Osteoblast (primary cell): ENCODE data around the gene LRRK1. TPM values are rescaled to one million over a fixed set of nuclear protein-coding genes. Genes with fewer than 3 reads are reported as not detected.

Experiments
- DNase-seq: peaks from one replicate; pipeline ENCODE4 v3.0.0; 2011; ENCODE audit warnings: low spot score, mixed read lengths; ENCODE audit not compliant: insufficient read length; ENCODE audit errors: missing footprints
- H2AFZ ChIP-seq: 2 replicates; pipeline ENCODE4 v1.6.0; 2011; ENCODE audit warnings: mild to moderate bottlenecking, low read length
- H3K27ac ChIP-seq: 2 replicates; pipeline ENCODE4 v1.5.1; 2011; ENCODE audit warnings: mild to moderate bottlenecking, low read depth, low read length, moderate library complexity
- H3K27me3 ChIP-seq: 2 replicates; pipeline ENCODE4 v1.6.0; 2012; ENCODE audit warnings: mild to moderate bottlenecking, control low read depth, inconsistent platforms, low read length, moderate library complexity; ENCODE audit not compliant: insufficient read depth
- H3K36me3 ChIP-seq: 2 replicates; pipeline ENCODE4 v1.5.1; 2011; ENCODE audit warnings: mild to moderate bottlenecking, low read length, control low read depth, moderate library complexity; ENCODE audit not compliant: insufficient read depth
- H3K4me1 ChIP-seq: 2 replicates; pipeline ENCODE4 v1.5.1; 2011; ENCODE audit warnings: mild to moderate bottlenecking, low read length, control low read depth, moderate library complexity; ENCODE audit not compliant: insufficient read depth
- H3K4me2 ChIP-seq: 2 replicates; pipeline ENCODE4 v1.6.0; 2011; ENCODE audit warnings: mild to moderate bottlenecking, low read length; ENCODE audit not compliant: insufficient read depth
- H3K4me3 ChIP-seq: fragments of 200-600 bp; sonication (generic); 3 replicates; pipeline ENCODE4 v1.5.1; 2012; ENCODE audit warnings: mild to moderate bottlenecking, low read length, inconsistent platforms; ENCODE audit not compliant: insufficient read depth
- H3K79me2 ChIP-seq: 2 replicates; pipeline ENCODE4 v1.6.0; 2012; ENCODE audit warnings: mild to moderate bottlenecking, low read length, control low read depth, inconsistent platforms; ENCODE audit not compliant: insufficient read depth
- H3K9me3 ChIP-seq: 2 replicates; pipeline ENCODE4 v1.5.1; 2011; ENCODE audit warnings: low read depth, low read length, control low read depth
- H4K20me1 ChIP-seq: 2 replicates; pipeline ENCODE4 v1.6.0; 2012; ENCODE audit warnings: mild to moderate bottlenecking, low read length, control low read depth; ENCODE audit not compliant: insufficient read depth
- total RNA-seq: library from RNA; depleted of rRNA; stranded (reverse); fragments of >200 nt; gene quantifications from 2 replicates; pipeline ENCODE4 v1.2.3, GENCODE V29; 2012
- TF ChIP-seq, protein P1 (sequence below): IDR thresholded peaks from 2 replicates; pipeline ENCODE4 v1.5.1; 2011; ENCODE audit warnings: mild to moderate bottlenecking, low read depth, low read length, moderate library complexity; ENCODE audit errors: extremely low read depth

The LRRK1 gene
- total RNA-seq, 1 donor = 15.2 TPM

GRCh38 chr15:100937171-100937570 is 18.0 kb downstream of the LRRK1 start:
- DNase-seq = no peak
- Histone ChIP-seq H4K20me1 (no peaks in the 10 kb centered on the region), H2AFZ (no peak overlapping the region), H3K27ac (no peak overlapping the region), H3K36me3 (peaks cover 5% of the 10 kb centered on the region), H3K79me2 (peaks cover 11% of the 10 kb centered on the region), H3K4me1 (peaks cover 8% of the 10 kb centered on the region), H3K4me2 (no peak overlapping the region), H3K9me3 (no peaks in the 10 kb centered on the region), H3K27me3 (no peaks in the 10 kb centered on the region), H3K4me3 (no peak overlapping the region)
- TF ChIP-seq, protein P1, sequence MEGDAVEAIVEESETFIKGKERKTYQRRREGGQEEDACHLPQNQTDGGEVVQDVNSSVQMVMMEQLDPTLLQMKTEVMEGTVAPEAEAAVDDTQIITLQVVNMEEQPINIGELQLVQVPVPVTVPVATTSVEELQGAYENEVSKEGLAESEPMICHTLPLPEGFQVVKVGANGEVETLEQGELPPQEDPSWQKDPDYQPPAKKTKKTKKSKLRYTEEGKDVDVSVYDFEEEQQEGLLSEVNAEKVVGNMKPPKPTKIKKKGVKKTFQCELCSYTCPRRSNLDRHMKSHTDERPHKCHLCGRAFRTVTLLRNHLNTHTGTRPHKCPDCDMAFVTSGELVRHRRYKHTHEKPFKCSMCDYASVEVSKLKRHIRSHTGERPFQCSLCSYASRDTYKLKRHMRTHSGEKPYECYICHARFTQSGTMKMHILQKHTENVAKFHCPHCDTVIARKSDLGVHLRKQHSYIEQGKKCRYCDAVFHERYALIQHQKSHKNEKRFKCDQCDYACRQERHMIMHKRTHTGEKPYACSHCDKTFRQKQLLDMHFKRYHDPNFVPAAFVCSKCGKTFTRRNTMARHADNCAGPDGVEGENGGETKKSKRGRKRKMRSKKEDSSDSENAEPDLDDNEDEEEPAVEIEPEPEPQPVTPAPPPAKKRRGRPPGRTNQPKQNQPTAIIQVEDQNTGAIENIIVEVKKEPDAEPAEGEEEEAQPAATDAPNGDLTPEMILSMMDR = no peak

- Histone ChIP-seq H4K20me1 (no peaks in the 10 kb centered on the region), H3K4me2 (no peak overlapping the region), H3K36me3 (no peaks in the 10 kb centered on the region), H3K4me3 (no peak overlapping the region), H3K4me1 (peaks cover 5% of the 10 kb centered on the region), H3K27ac (no peak overlapping the region), H3K79me2 (peaks cover 11% of the 10 kb centered on the region), H2AFZ (no peak overlapping the region), H3K9me3 (no peaks in the 10 kb centered on the region), H3K27me3 (no peaks in the 10 kb centered on the region)
- TF ChIP-seq, protein P1 = no peak
- DNase-seq = no peak
Measured at GRCh38 chr15:100939791-100940190, 20.6 kb downstream of the LRRK1 start.

DNA sequence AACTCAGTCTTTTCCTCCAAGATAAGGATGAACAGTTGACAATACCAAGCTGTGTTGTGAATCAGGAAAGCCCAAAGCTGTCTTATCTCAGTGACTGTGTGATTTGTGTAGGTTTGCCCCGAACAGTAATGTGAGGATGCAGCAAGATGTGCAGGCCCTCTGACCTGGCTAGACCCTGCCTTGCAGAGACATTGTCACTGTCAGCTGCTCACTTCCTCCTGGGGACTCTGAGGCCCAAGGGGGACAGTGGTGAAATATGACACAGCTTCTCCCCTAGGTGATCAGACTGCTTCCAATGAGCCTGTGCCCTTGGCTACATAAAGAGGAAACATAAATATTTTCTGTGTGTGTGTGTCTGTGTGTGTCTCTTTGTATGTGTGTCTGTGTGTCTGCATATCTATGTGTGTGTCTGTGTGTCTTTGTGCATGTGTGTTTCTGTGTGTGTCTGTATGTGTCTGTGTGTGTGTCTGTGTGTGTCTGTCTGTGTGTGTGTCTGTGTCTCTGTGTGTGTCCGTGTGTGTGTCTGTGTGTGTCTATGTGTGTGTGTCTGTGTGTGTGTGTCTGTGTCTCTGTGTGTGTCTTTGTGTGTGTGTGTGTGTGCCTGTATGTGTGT is 21.7 kb downstream of the LRRK1 start:
- Histone ChIP-seq H3K27ac (no peak overlapping the region), H3K4me3 (no peak overlapping the region), H2AFZ (no peak overlapping the region), H3K27me3 (no peaks in the 10 kb centered on the region), H3K4me2 (no peak overlapping the region), H4K20me1 (no peaks in the 10 kb centered on the region), H3K79me2 (peaks cover 15% of the 10 kb centered on the region), H3K36me3 (no peaks in the 10 kb centered on the region), H3K4me1 (peaks cover 5% of the 10 kb centered on the region), H3K9me3 (no peaks in the 10 kb centered on the region)
- TF ChIP-seq, protein P1 = no peak
- no peak for DNase-seq

- Histone ChIP-seq H3K9me3 (no peaks in the 10 kb centered on the region), H3K27ac (no peak overlapping the region), H3K4me2 (no peak overlapping the region), H3K79me2 (peaks cover 15% of the 10 kb centered on the region), H4K20me1 (no peaks in the 10 kb centered on the region), H3K4me3 (no peak overlapping the region), H3K4me1 (peaks cover 5% of the 10 kb centered on the region), H2AFZ (no peak overlapping the region), H3K36me3 (no peaks in the 10 kb centered on the region), H3K27me3 (no peaks in the 10 kb centered on the region)
- no peak for DNase-seq
- TF ChIP-seq, protein P1 = no peak
Measured at GRCh38 chr15:100941536-100941935, 22.4 kb downstream of the LRRK1 start.
